Colon (tissue), 2 donors: ENCODE results near the gene CDH16.

ENCODE experiments used
- FAIRE-seq: peaks from 2 replicates; lab custom pipeline; 2012; peaks lifted over from hg19 to GRCh38; lab: Jason Lieb, UNC
- donor health status: control.
- donor health status: control.

The CDH16 gene

GRCh38 chr16:66926961-66927436 lies 8.3 kb upstream of the CDH16 start:
- no peak for FAIRE-seq

- FAIRE-seq = no peak
These were observed 7.7 kb upstream of the CDH16 start for GRCh38 chr16:66926171-66926947.

GRCh38 chr16:66925322-66925840 lies 6.7 kb upstream of the CDH16 start, which contains the start of gene RRAD:
Gene RRAD (minus strand): TSS chr16:66925535. CDS start chr16:66925179, 356 bp downstream.
- no peak for FAIRE-seq

GRCh38 chr16:66924527-66925321 lies 6.0 kb upstream of the CDH16 start:
- FAIRE-seq = no peak

- FAIRE-seq = no peak
These were observed 5.2 kb upstream of the CDH16 start for GRCh38 chr16:66923866-66924265.

- no peak for FAIRE-seq
These were observed 4.6 kb upstream of the CDH16 start for GRCh38 chr16:66923247-66923731.

GRCh38 chr16:66921729-66922450 lies 3.2 kb upstream of the CDH16 start:
- FAIRE-seq = no peak

- no peak for FAIRE-seq
These were observed 2.4 kb upstream of the CDH16 start for GRCh38 chr16:66920924-66921680.

- no peak for FAIRE-seq
These were observed 1.6 kb upstream of the CDH16 start for GRCh38 chr16:66920299-66920590.

GRCh38 chr16:66919569-66920298 lies 1.0 kb upstream of the CDH16 start:
- FAIRE-seq = no peak

GRCh38 chr16:66918355-66918754 lies 330 bp downstream of the CDH16 start:
- FAIRE-seq = no peak

- FAIRE-seq = no peak
These were observed 944 bp downstream of the CDH16 start for GRCh38 chr16:66917741-66918140.

GRCh38 chr16:66916518-66916917 lies 2.2 kb downstream of the CDH16 start:
- FAIRE-seq = no peak

- no peak for FAIRE-seq
These were observed 3.6 kb downstream of the CDH16 start for GRCh38 chr16:66915041-66915440.

- no peak for FAIRE-seq
These were observed 4.1 kb downstream of the CDH16 start for GRCh38 chr16:66914541-66914940.

- no peak for FAIRE-seq
These were observed 5.0 kb downstream of the CDH16 start for GRCh38 chr16:66913711-66914110.

- FAIRE-seq = no peak
These were observed 5.6 kb downstream of the CDH16 start for GRCh38 chr16:66913081-66913480.

- no peak for FAIRE-seq
These were observed 6.9 kb downstream of the CDH16 start for GRCh38 chr16:66911801-66912200.

GRCh38 chr16:66911112-66911511 lies 7.6 kb downstream of the CDH16 start:
- FAIRE-seq = no peak

- no peak for FAIRE-seq
These were observed 8.3 kb downstream of the CDH16 start for GRCh38 chr16:66910175-66910940.
